T-helper 17 cell (primary cell): Measurements from ENCODE around the gene IQSEC3. TPM values are rescaled to one million over a fixed set of nuclear protein-coding genes. Genes with fewer than 3 reads are reported as not detected.
A peak's percentile ranks its signal among the peaks of the same experiment; 100 is the strongest.

Source experiments
- ATAC-seq: fragments of 150-1000 bp; cut with Tn5 transposase; 2 replicates; pipeline ENCODE4 v1.10.0; 2021; ENCODE audit warnings: mild to moderate bottlenecking, moderate library complexity
- DNase-seq, 3 donors: peaks; one replicate each; pipeline versions ENCODE4 v3.0.0 to v3.0.0-alpha.2; 2020 to 2021
- H3K9me3 ChIP-seq: one replicate; pipeline ENCODE4 v1.7.0; 2013; ENCODE audit warnings: low read length, mild to moderate bottlenecking; ENCODE audit not compliant: control insufficient read depth, poor library complexity, severe bottlenecking
- H3K27ac Mint-ChIP-seq: one replicate; pipeline ENCODE4 v1.8.0; 2022; ENCODE audit warnings: mild to moderate bottlenecking, moderate library complexity, mixed read lengths
- H3K27me3 Mint-ChIP-seq: one replicate; pipeline ENCODE4 v1.8.0; 2022; ENCODE audit warnings: mixed read lengths
- H3K36me3 Mint-ChIP-seq: one replicate; pipeline ENCODE4 v1.8.0; 2022; ENCODE audit warnings: low read depth, mixed read lengths
- H3K4me1 Mint-ChIP-seq: one replicate; pipeline ENCODE4 v1.8.0; 2022; ENCODE audit warnings: mild to moderate bottlenecking, mixed read lengths
- H3K4me3 Mint-ChIP-seq: one replicate; pipeline ENCODE4 v1.8.0; 2022; ENCODE audit warnings: mild to moderate bottlenecking, moderate library complexity, mixed read lengths
- total RNA-seq, 4 donors: library from RNA in 2 of 4; stranded (reverse) in 2 of 4; gene quantifications; one replicate each; pipeline ENCODE4 v1.2.3 and lab custom pipeline; 2022 to 2026

Gene IQSEC3
- total RNA-seq, 2 donors from 2014 or later: 0.29 to 0.60 TPM

- Mint-ChIP-seq H3K4me1 (peaks cover 12% of the 10 kb centered on the region), H3K27me3 (peaks cover 33% of the 10 kb centered on the region), H3K4me3 (no peak overlapping the region), H3K36me3 (no peaks in the 10 kb centered on the region), H3K27ac (no peak overlapping the region)
- ATAC-seq (no peak), DNase-seq (no peak)
- peaks cover 2% of the 10 kb centered on the region for H3K9me3 ChIP-seq
These were observed 96.9 kb downstream of the IQSEC3 start for GRCh38 chr12:163406-163986.

GRCh38 chr12:164207-164606 is 97.6 kb downstream of the IQSEC3 start:
- DNase-seq: no peak
- peaks cover 2% of the 10 kb centered on the region for H3K9me3 ChIP-seq
- Mint-ChIP-seq H3K4me3 (no peak overlapping the region), H3K27me3 (peaks cover 38% of the 10 kb centered on the region), H3K27ac (no peak overlapping the region), H3K36me3 (no peaks in the 10 kb centered on the region), H3K4me1 (peaks cover 16% of the 10 kb centered on the region)
- no peak for ATAC-seq

- no peak overlapping the region for H3K27ac Mint-ChIP-seq
- peaks cover 25% of the 10 kb centered on the region for H3K4me1 Mint-ChIP-seq
- peaks cover 2% of the 10 kb centered on the region for H3K9me3 ChIP-seq
- ATAC-seq: no peak
- no peak for DNase-seq
- H3K4me3 Mint-ChIP-seq: no peak overlapping the region
- H3K36me3 Mint-ChIP-seq: no peaks in the 10 kb centered on the region
- peaks cover 46% of the 10 kb centered on the region for H3K27me3 Mint-ChIP-seq
These were observed 99.3 kb downstream of the IQSEC3 start for GRCh38 chr12:165862-166368.

- Mint-ChIP-seq H3K4me3 (no peak overlapping the region), H3K36me3 (no peaks in the 10 kb centered on the region), H3K4me1 (peaks cover 25% of the 10 kb centered on the region), H3K27me3 (peaks cover 52% of the 10 kb centered on the region), H3K27ac (no peak overlapping the region)
- H3K9me3 ChIP-seq: no peaks in the 10 kb centered on the region
- ATAC-seq: no peak
- DNase-seq: no peak
These were observed 100.0 kb downstream of the IQSEC3 start for GRCh38 chr12:166425-167075.

- ATAC-seq (no peak), DNase-seq (no peak)
- Mint-ChIP-seq H3K27ac (no peak overlapping the region), H3K4me3 (no peak overlapping the region), H3K4me1 (peaks cover 27% of the 10 kb centered on the region), H3K36me3 (peaks cover 2% of the 10 kb centered on the region), H3K27me3 (peaks cover 59% of the 10 kb centered on the region)
- no peaks in the 10 kb centered on the region for H3K9me3 ChIP-seq
These were observed 101.5 kb downstream of the IQSEC3 start for GRCh38 chr12:167959-168600.

- peaks cover 27% of the 10 kb centered on the region for H3K4me1 Mint-ChIP-seq
- peaks cover 2% of the 10 kb centered on the region for H3K36me3 Mint-ChIP-seq
- H3K9me3 ChIP-seq: no peaks in the 10 kb centered on the region
- DNase-seq: no peak
- no peak overlapping the region for H3K27ac Mint-ChIP-seq
- H3K27me3 Mint-ChIP-seq: peaks cover 65% of the 10 kb centered on the region
- no peak overlapping the region for H3K4me3 Mint-ChIP-seq
- no peak for ATAC-seq
These were observed 102.4 kb downstream of the IQSEC3 start for GRCh38 chr12:168763-169525.

GRCh38 chr12:169528-170370 is 103.2 kb downstream of the IQSEC3 start:
- no peaks in the 10 kb centered on the region for H3K9me3 ChIP-seq
- Mint-ChIP-seq H3K4me3 (no peak overlapping the region), H3K27me3 (peaks cover 60% of the 10 kb centered on the region), H3K27ac (peak overlapping the region; percentile 32), H3K36me3 (peaks cover 2% of the 10 kb centered on the region), H3K4me1 (peaks cover 22% of the 10 kb centered on the region)
- ATAC-seq (no peak), DNase-seq (no peak)

- H3K9me3 ChIP-seq: no peaks in the 10 kb centered on the region
- Mint-ChIP-seq H3K27ac (peak overlapping the region; percentile 21), H3K4me3 (no peak overlapping the region), H3K4me1 (peaks cover 22% of the 10 kb centered on the region), H3K27me3 (peaks cover 64% of the 10 kb centered on the region), H3K36me3 (peaks cover 2% of the 10 kb centered on the region)
- DNase-seq: no peak
- ATAC-seq: no peak
These were observed 104.0 kb downstream of the IQSEC3 start for GRCh38 chr12:170371-171225.

- Mint-ChIP-seq H3K36me3 (peaks cover 2% of the 10 kb centered on the region), H3K4me1 (peaks cover 20% of the 10 kb centered on the region), H3K27ac (peak overlapping the region; percentile 21), H3K4me3 (no peak overlapping the region), H3K27me3 (peaks cover 61% of the 10 kb centered on the region)
- ATAC-seq: no peak
- no peak for DNase-seq
- no peaks in the 10 kb centered on the region for H3K9me3 ChIP-seq
These were observed 104.7 kb downstream of the IQSEC3 start for GRCh38 chr12:171276-171675.

GRCh38 chr12:171743-172676 is 105.4 kb downstream of the IQSEC3 start:
- no peak for ATAC-seq

GRCh38 chr12:172732-173161 is 106.2 kb downstream of the IQSEC3 start:
- peaks cover 49% of the 10 kb centered on the region for H3K27me3 Mint-ChIP-seq
- peaks cover 2% of the 10 kb centered on the region for H3K36me3 Mint-ChIP-seq
- H3K4me1 Mint-ChIP-seq: peaks cover 15% of the 10 kb centered on the region
- no peak overlapping the region for H3K4me3 Mint-ChIP-seq
- no peak overlapping the region for H3K27ac Mint-ChIP-seq
- no peaks in the 10 kb centered on the region for H3K9me3 ChIP-seq
- DNase-seq: no peak
- no peak for ATAC-seq

More at GRCh38 chr12:171743-172676, 105.4 kb downstream of the IQSEC3 start:
- no peaks in the 10 kb centered on the region for H3K9me3 ChIP-seq
- Mint-ChIP-seq H3K27me3 (peaks cover 54% of the 10 kb centered on the region), H3K4me1 (peaks cover 18% of the 10 kb centered on the region), H3K4me3 (no peak overlapping the region), H3K27ac (no peak overlapping the region), H3K36me3 (peaks cover 2% of the 10 kb centered on the region)
- no peak for DNase-seq
